ENCODE measurements around the gene DPH5.
"Not testable (repeated sequence)": the region's sequence is repeated elsewhere in the genome, so short reads cannot be mapped to it uniquely, and the experiment has no call there.

Gene DPH5

GRCh38 chr1:100976936-100977335 is 48.6 kb downstream of the DPH5 start:
- DNase-seq: no peak

GRCh38 chr1:100972185-100972584 is 53.4 kb downstream of the DPH5 start:
- no peak for DNase-seq

GRCh38 chr1:100971021-100971420 is 54.6 kb downstream of the DPH5 start:
- no peak for DNase-seq

- DNase-seq: no peak
Observed at GRCh38 chr1:100969327-100969726, 56.3 kb downstream of the DPH5 start.

GRCh38 chr1:100968621-100969020 is 57.0 kb downstream of the DPH5 start:
- DNase-seq: no peak

- DNase-seq: no peak
Observed at GRCh38 chr1:100960098-100960497, 65.5 kb downstream of the DPH5 start.

- DNase-seq: no peak
Observed at GRCh38 chr1:100959502-100960060, 66.0 kb downstream of the DPH5 start.

GRCh38 chr1:100955322-100955721 is 70.3 kb downstream of the DPH5 start:
- DNase-seq: no peak

GRCh38 chr1:100953960-100954730 is 71.4 kb downstream of the DPH5 start:
- no peak for DNase-seq

GRCh38 chr1:100952970-100953369 is 72.6 kb downstream of the DPH5 start:
- not testable (repeated sequence) for DNase-seq

- no peak for DNase-seq
Observed at GRCh38 chr1:100952104-100952745, 73.4 kb downstream of the DPH5 start.

GRCh38 chr1:100950781-100951180 is 74.8 kb downstream of the DPH5 start:
- no peak for DNase-seq

- no peak for DNase-seq
Observed at GRCh38 chr1:100950337-100950736, 75.2 kb downstream of the DPH5 start.

GRCh38 chr1:100949515-100950158 is 75.9 kb downstream of the DPH5 start:
- DNase-seq: not testable (repeated sequence)

GRCh38 chr1:100948721-100949405 is 76.7 kb downstream of the DPH5 start:
- DNase-seq: not testable (repeated sequence)

- not testable (repeated sequence) for DNase-seq
Observed at GRCh38 chr1:100947816-100948215, 77.8 kb downstream of the DPH5 start.

- not testable (repeated sequence) for DNase-seq
Observed at GRCh38 chr1:100946064-100946463, 79.5 kb downstream of the DPH5 start.

- DNase-seq: no peak
Observed at GRCh38 chr1:100943533-100943932, 82.1 kb downstream of the DPH5 start.

- DNase-seq: no peak
Observed at GRCh38 chr1:100942304-100943046, 83.1 kb downstream of the DPH5 start.

GRCh38 chr1:100941580-100942216 is 83.9 kb downstream of the DPH5 start:
- no peak for DNase-seq

- no peak for DNase-seq
Observed at GRCh38 chr1:100941098-100941527, 84.5 kb downstream of the DPH5 start.
